HAP-1 (cell line): ENCODE data around the gene FUT8.

Source experiments
- DNase-seq, 2 experiments: peaks; one replicate each; pipeline ENCODE4 v3.0.0-alpha.2; 2016 to 2020; ENCODE audit warnings: low spot score in 2 of 2
- H3K27me3 ChIP-seq: fragments of 250-450 bp; sonication (Bioruptor Pico); 2 replicates; pipeline ENCODE4 v1.5.1; 2020; ENCODE audit warnings: low read depth, mild to moderate bottlenecking, moderate library complexity
- H3K36me3 ChIP-seq: fragments of 250-450 bp; sonication (Bioruptor Pico); replicated peaks from 2 replicates; pipeline ENCODE4 v1.5.1; 2020; ENCODE audit warnings: mild to moderate bottlenecking
- H3K4me1 ChIP-seq: fragments of 250-450 bp; sonication (Bioruptor Pico); 2 replicates; pipeline ENCODE4 v1.5.1; 2020; ENCODE audit warnings: mild to moderate bottlenecking
- H3K4me3 ChIP-seq: fragments of 250-450 bp; sonication (Bioruptor Pico); 2 replicates; pipeline ENCODE4 v1.5.1; 2020; ENCODE audit warnings: mild to moderate bottlenecking, moderate library complexity
- H3K9me3 ChIP-seq: fragments of 250-450 bp; sonication (Bioruptor Pico); 2 replicates; pipeline ENCODE4 v1.5.1; 2020; ENCODE audit warnings: mild to moderate bottlenecking, moderate library complexity
- in situ Hi-C: fragments of 300-500 bp; cut with MboI; formaldehyde crosslinking; loops from 3 replicates; pipeline ENCODE4 v1.14.3; 2020; ENCODE audit warnings: low sequenced_read_pairs, inconsistent platforms, mixed read lengths

FUT8 gene

DNA sequence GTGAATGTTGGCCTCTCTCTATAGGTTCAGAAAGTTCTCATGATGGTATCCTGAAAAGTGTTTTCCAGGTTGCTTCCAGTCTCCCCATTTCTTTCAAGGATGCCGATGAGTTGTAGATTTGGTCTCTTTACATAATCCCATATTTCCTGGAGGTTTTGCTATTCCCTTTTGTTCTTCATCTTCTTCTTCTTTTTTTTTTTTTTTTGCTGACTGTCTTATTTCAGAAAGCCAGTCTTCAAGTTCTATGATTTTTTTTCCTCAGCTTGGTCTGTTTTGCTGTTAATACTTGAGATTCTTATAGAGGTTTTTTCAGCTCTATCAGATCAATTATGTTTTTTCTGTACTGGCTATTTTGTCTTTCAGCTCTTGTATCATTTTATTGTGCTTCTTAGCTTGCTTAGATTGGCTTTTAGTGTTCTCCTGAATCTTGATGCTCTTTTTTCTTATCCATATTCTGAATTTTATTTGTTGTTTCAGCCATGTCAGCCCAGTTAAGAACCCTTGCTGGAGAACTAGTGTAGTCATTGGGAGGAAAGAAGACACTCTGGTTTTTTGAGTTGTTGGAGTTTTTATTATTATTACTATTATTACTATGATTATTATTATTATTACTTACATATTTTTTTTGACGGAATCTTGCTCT is 124.4 kb downstream of the FUT8 start:
- Histone ChIP-seq H3K4me3 (no peak overlapping the region), H3K36me3 (no peaks in the 10 kb centered on the region), H3K9me3 (no peaks in the 10 kb centered on the region), H3K27me3 (no peaks in the 10 kb centered on the region), H3K4me1 (peaks cover 4% of the 10 kb centered on the region)
- DNase-seq: no peak
- in situ Hi-C loops: no loop called here

- Histone ChIP-seq H3K4me1 (peaks cover 14% of the 10 kb centered on the region), H3K27me3 (no peaks in the 10 kb centered on the region), H3K36me3 (no peaks in the 10 kb centered on the region), H3K4me3 (no peak overlapping the region), H3K9me3 (no peaks in the 10 kb centered on the region)
- in situ Hi-C loops: no loop called here
- DNase-seq: no peak
Observed at GRCh38 chr14:65548878-65549277, 136.3 kb downstream of the FUT8 start.

DNA sequence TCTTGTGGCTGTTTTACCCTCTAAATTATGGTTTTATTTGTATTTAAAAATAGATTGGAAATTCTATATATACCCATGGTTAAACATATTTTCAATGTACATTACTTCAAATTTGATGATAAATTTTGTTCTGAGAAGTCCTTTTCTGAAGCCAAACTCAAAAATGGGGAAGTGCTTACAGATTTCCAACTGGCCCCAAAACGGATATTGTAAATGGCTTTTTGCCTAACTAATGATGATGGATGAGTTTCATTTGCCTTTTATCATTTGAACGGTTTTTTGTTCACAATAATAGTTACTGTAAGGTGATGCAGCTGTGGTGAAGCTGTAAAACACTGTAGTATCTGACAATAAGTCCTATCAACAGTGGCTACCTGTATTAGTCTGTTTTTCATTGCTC is 136.9 kb downstream of the FUT8 start:
- no peak for DNase-seq
- in situ Hi-C loops: no loop called here
- Histone ChIP-seq H3K27me3 (no peaks in the 10 kb centered on the region), H3K36me3 (no peaks in the 10 kb centered on the region), H3K9me3 (no peaks in the 10 kb centered on the region), H3K4me1 (peaks cover 14% of the 10 kb centered on the region), H3K4me3 (no peak overlapping the region)

GRCh38 chr14:65550779-65551643 is 138.5 kb downstream of the FUT8 start:
- in situ Hi-C loops: no loop called here

GRCh38 chr14:65552724-65553123 is 140.2 kb downstream of the FUT8 start:
- in situ Hi-C loops: no loop called here
- DNase-seq: no peak
- H3K27me3 ChIP-seq: no peaks in the 10 kb centered on the region

More at GRCh38 chr14:65550779-65551643, 138.5 kb downstream of the FUT8 start:
- Histone ChIP-seq H3K36me3 (no peaks in the 10 kb centered on the region), H3K27me3 (no peaks in the 10 kb centered on the region), H3K4me3 (no peak overlapping the region), H3K4me1 (peaks cover 14% of the 10 kb centered on the region), H3K9me3 (no peaks in the 10 kb centered on the region)
- DNase-seq: no peak

DNA sequence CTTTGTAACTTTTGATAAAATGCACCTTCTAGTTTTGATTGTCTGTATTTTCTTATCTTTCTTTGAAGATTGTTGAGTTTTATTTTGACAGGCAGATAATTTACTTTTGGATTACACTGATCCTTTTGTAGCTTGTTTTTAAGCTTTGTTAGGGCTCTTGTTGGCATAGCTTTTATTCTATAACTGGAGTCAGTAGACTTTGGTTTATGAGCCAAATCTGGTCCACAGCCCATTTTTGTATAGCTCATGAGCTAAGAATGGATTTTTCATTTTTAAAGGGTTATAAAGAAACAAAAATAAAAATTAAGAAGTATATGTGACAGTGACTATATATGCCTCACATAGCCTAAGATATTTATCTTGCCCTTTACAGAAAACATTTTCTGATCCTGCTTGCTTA is 142.3 kb downstream of the FUT8 start:
- Histone ChIP-seq H3K36me3 (no peaks in the 10 kb centered on the region), H3K4me3 (no peak overlapping the region), H3K27me3 (no peaks in the 10 kb centered on the region), H3K4me1 (peaks cover 11% of the 10 kb centered on the region; the same call in 1 of the 2 replicates), H3K9me3 (no peaks in the 10 kb centered on the region)
- DNase-seq: no peak
- in situ Hi-C loops: no loop called here

More at GRCh38 chr14:65552724-65553123, 140.2 kb downstream of the FUT8 start:
- no peaks in the 10 kb centered on the region for H3K36me3 ChIP-seq
- no peaks in the 10 kb centered on the region for H3K9me3 ChIP-seq
- H3K4me3 ChIP-seq: no peak overlapping the region
- H3K4me1 ChIP-seq: peaks cover 12% of the 10 kb centered on the region

- H3K27me3 ChIP-seq: no peaks in the 10 kb centered on the region
- no peak for DNase-seq
- H3K4me1 ChIP-seq: peaks cover 11% of the 10 kb centered on the region; the same call in 1 of the 2 replicates
- no peaks in the 10 kb centered on the region for H3K36me3 ChIP-seq
- no peaks in the 10 kb centered on the region for H3K9me3 ChIP-seq
- in situ Hi-C loops: no loop called here
- no peak overlapping the region for H3K4me3 ChIP-seq
Observed at GRCh38 chr14:65555358-65555757, 142.8 kb downstream of the FUT8 start.

DNA sequence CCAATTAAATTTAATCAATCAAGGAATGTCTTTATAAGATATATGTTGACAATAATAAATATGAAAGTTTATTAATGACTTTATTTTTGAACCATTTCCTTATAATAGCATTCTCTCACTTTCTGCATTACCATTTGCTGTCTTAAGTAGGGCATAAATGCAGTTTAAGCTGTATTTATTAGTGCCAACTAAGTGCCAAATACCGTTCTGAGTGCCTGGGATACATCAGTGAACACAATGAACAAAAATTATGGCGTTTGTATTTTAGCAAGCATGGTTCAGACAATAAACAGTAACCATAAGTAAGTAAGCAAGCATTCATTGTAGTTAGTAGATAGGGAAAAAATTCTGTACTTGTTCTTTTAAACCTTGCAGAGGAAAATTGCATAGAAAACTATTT is 145.8 kb downstream of the FUT8 start:
- DNase-seq: no peak
- Histone ChIP-seq H3K27me3 (no peaks in the 10 kb centered on the region), H3K9me3 (no peaks in the 10 kb centered on the region), H3K36me3 (no peaks in the 10 kb centered on the region), H3K4me3 (no peak overlapping the region), H3K4me1 (peaks cover 11% of the 10 kb centered on the region; the same call in 1 of the 2 replicates)
- in situ Hi-C loops: no loop called here

GRCh38 chr14:65560340-65561027 is 148.0 kb downstream of the FUT8 start:
- in situ Hi-C loops: no loop called here
- H3K27me3 ChIP-seq: no peaks in the 10 kb centered on the region
- H3K9me3 ChIP-seq: no peaks in the 10 kb centered on the region
- peaks cover 11% of the 10 kb centered on the region; the same call in 1 of the 2 replicates for H3K4me1 ChIP-seq
- no peaks in the 10 kb centered on the region for H3K36me3 ChIP-seq
- DNase-seq: no peak
- no peak overlapping the region for H3K4me3 ChIP-seq

GRCh38 chr14:65564370-65564769 is 151.8 kb downstream of the FUT8 start:
- H3K9me3 ChIP-seq: no peaks in the 10 kb centered on the region
- no peaks in the 10 kb centered on the region for H3K27me3 ChIP-seq
- no peaks in the 10 kb centered on the region for H3K36me3 ChIP-seq
- no peak for DNase-seq
- no peaks in the 10 kb centered on the region; the same call in 1 of the 2 replicates for H3K4me1 ChIP-seq
- in situ Hi-C loops: no loop called here
- H3K4me3 ChIP-seq: no peak overlapping the region

DNA sequence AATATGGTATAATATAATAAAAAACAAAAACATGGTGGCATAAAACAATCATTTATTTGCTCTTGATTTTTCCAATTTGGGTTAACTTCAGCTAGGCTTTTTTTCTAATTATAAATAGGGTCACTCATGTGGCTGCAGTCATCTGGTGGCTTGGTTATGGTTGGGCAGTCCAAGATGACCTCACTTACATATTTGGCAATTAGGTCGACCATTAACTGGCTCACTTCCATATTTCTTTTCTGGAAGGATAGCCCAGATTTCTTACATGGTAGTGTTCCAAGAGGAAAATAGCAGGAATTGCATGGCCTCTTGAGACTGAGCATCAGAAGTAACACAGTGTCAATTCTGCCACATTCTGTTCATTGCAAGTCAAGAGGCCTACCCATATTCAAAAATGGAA is 153.4 kb downstream of the FUT8 start:
- Histone ChIP-seq H3K9me3 (no peaks in the 10 kb centered on the region), H3K27me3 (no peaks in the 10 kb centered on the region), H3K4me1 (peaks cover 8% of the 10 kb centered on the region), H3K4me3 (no peak overlapping the region), H3K36me3 (no peaks in the 10 kb centered on the region)
- in situ Hi-C loops: no loop called here
- no peak for DNase-seq

GRCh38 chr14:65566820-65567522 is 154.4 kb downstream of the FUT8 start:
- DNase-seq: no peak
- no peaks in the 10 kb centered on the region for H3K9me3 ChIP-seq
- H3K4me1 ChIP-seq: peaks cover 8% of the 10 kb centered on the region
- no peaks in the 10 kb centered on the region for H3K27me3 ChIP-seq
- H3K4me3 ChIP-seq: no peak overlapping the region
- in situ Hi-C loops: no loop called here
- no peaks in the 10 kb centered on the region for H3K36me3 ChIP-seq

DNA sequence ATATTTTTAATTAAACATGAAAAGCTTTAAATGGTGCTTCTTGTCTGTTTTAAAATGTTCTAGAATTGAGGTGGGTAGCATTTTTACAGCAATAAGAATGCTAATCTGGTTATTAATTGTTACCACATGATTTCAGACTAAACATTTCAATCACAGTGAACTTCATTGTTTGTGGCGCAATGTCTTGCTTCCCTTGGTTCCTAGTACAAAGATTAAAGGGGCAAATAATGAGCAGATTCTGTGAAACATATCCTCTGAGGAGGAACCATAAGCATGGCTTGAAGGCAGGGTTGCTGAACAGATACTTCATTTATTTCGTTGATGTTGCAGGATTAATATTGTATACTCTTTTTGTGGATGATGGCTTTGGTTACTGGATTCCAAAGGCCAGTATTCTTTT is 162.1 kb downstream of the FUT8 start:
- Histone ChIP-seq H3K4me1 (peaks cover 35% of the 10 kb centered on the region), H3K9me3 (no peaks in the 10 kb centered on the region), H3K4me3 (no peak overlapping the region), H3K36me3 (no peaks in the 10 kb centered on the region), H3K27me3 (no peaks in the 10 kb centered on the region)
- in situ Hi-C loops: no loop called here
- DNase-seq: no peak
